Measurements from ENCODE around the gene CGN.

- TF ChIP-seq BCL3 (CRISPR knock-in tag; IDR thresholded peaks at IDR 0.05) (peak; percentile 54), ATF6 (CRISPR knock-in tag; conservative IDR thresholded peaks at IDR 0.05) (no peak), RNF219 (CRISPR knock-in tag; IDR thresholded peaks at IDR 0.05) (no peak), ISL2 (CRISPR knock-in tag; IDR thresholded peaks at IDR 0.05) (no peak; the same call in 1 of the 2 replicates), CTCF (CRISPR knock-in tag; IDR thresholded peaks at IDR 0.05) (0 out of 2 replicates have a peak, but pooled peaks have one; percentile 4), MAX (IDR thresholded peaks at IDR 0.05) (peak; percentile 97), HMG20B (CRISPR knock-in tag; conservative IDR thresholded peaks at IDR 0.05) (peak; percentile 58), ETV6 (CRISPR knock-in tag; conservative IDR thresholded peaks at IDR 0.05) (no peak; the same call in 1 of the 2 replicates), GLMP (CRISPR knock-in tag; IDR thresholded peaks at IDR 0.05; ENCODE audit: borderline replicate concordance) (no peak)
Observed at GRCh38 chr1:151547119-151547899, 36.1 kb downstream of the CGN start.
